Measurements from ENCODE around the gene ADAMTSL2. TPM values are rescaled to one million over a fixed set of nuclear protein-coding genes. Genes with fewer than 3 reads are reported as not detected.
A peak's percentile ranks its signal among the peaks of the same experiment; 100 is the strongest.

ADAMTSL2 gene
- total and polyA plus RNA-seq, 2 of the 13 experiments (the other 11 are each of a cell fraction or from before 2014, with no cell fraction given): 1.9 to 3.8 TPM

DNA sequence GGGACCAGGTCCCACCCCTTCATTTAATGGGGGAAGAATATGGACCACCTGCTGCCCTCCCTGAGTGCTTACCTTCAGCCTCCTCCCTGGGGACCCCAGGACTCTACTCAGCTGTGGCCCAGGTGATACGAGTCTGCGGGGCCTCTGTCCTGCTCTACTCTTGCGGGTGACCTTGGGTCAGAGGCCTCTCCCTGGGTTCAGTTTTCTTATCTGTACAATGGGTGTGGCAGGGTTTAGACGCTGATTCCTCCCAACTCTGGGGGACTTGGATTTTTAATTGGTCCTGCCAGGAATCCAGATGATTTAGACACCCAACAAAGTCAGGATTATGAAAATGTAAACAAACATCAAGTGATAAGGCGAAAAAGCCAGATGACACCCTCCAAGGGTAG, 49.7 kb downstream of the ADAMTSL2 start:
- Histone ChIP-seq H2AFZ (ENCODE audit: low read length) (no peak overlapping the region), H4K20me1 (ENCODE audit: insufficient read depth, low read length) (no peaks in the 10 kb centered on the region), H3K27me3 (ENCODE audit: control insufficient read depth in 1 of 2, insufficient read depth in 2 of 2, low read length in 2 of 2) (peaks cover 24 to 81% of the 10 kb centered on the region in 2 experiments), H3K27ac (ENCODE audit: extremely low read length, insufficient read depth, low read length) (no peak overlapping the region), H3K9ac (ENCODE audit: insufficient read depth, low read depth, low read length) (no peak overlapping the region), H3K4me3 (replicated peaks in 1 of 3; ENCODE audit: insufficient read depth in 1 of 3, low read depth in 2 of 3, low read length in 3 of 3) (no peak overlapping the region), H3K4me2 (ENCODE audit: low read depth, low read length) (no peak overlapping the region), H3K4me1 (ENCODE audit: insufficient read depth, low read length) (no peaks in the 10 kb centered on the region), H3K79me2 (ENCODE audit: insufficient read depth, low read length) (no peaks in the 10 kb centered on the region), H3K9me3 (ENCODE audit: low read length) (no peaks in the 10 kb centered on the region), H3K36me3 (replicated peaks in 1 of 2; ENCODE audit: control insufficient read depth in 1 of 2, insufficient read depth in 2 of 2, low read length in 2 of 2) (no peaks in the 10 kb centered on the region)
- in situ Hi-C loops (cut with HindIII; ENCODE audit: extremely low pct_ligation_motif_present, low pct_unique_long_range_greater_than_20kb): no loop called here
- FAIRE-seq (no peak), ATAC-seq (no peak), DNase-seq (ENCODE audit: low spot score) (no peak)
- 13% methylated on average over 5 of the region's 5 CpGs for WGBS (ENCODE audit: low lambda C conversion rate)
- TF ChIP-seq ZNF629 (CRISPR knock-in tag; conservative IDR thresholded peaks at IDR 0.05) (peak; percentile 78), HNRNPL (IDR thresholded peaks at IDR 0.05; ENCODE audit: low read depth, low read length) (no peak), ZBTB38 (CRISPR knock-in tag; IDR thresholded peaks at IDR 0.05) (no peak)
- ChIA-PET POLR2A (no interaction called here), CTCF (ENCODE audit: low intra/inter-chr PET ratio, low total read pairs) (no interaction called here)
- intact Hi-C loops (cut with micrococcal nuclease; ENCODE audit: unreplicated experiment): no loop called here
- BruUV-seq (replicated peaks): no TSS peak

- WGBS (ENCODE audit: low lambda C conversion rate): 30% methylated on average over 14 of the region's 28 CpGs
- Histone ChIP-seq H3K9ac (ENCODE audit: insufficient read depth, low read depth, low read length) (no peak overlapping the region), H3K4me2 (ENCODE audit: low read depth, low read length) (no peak overlapping the region), H4K20me1 (ENCODE audit: insufficient read depth, low read length) (no peaks in the 10 kb centered on the region), H3K79me2 (ENCODE audit: insufficient read depth, low read length) (no peaks in the 10 kb centered on the region), H3K36me3 (replicated peaks in 1 of 2; ENCODE audit: control insufficient read depth in 1 of 2, insufficient read depth in 2 of 2, low read length in 2 of 2) (no peaks in the 10 kb centered on the region), H3K9me3 (ENCODE audit: low read length) (no peaks in the 10 kb centered on the region), H3K4me3 (replicated peaks in 1 of 3; ENCODE audit: insufficient read depth in 1 of 3, low read depth in 2 of 3, low read length in 3 of 3) (no peak overlapping the region), H3K27ac (ENCODE audit: extremely low read length, insufficient read depth, low read length) (no peak overlapping the region), H2AFZ (ENCODE audit: low read length) (no peak overlapping the region), H3K27me3 (ENCODE audit: control insufficient read depth in 1 of 2, insufficient read depth in 2 of 2, low read length in 2 of 2) (peaks cover 21 to 76% of the 10 kb centered on the region in 2 experiments), H3K4me1 (ENCODE audit: insufficient read depth, low read length) (no peaks in the 10 kb centered on the region)
- CTCF ChIA-PET (ENCODE audit: low intra/inter-chr PET ratio, low total read pairs): no interaction called here
- no peak for DNase-seq (ENCODE audit: low spot score)
- no TSS peak for BruUV-seq (replicated peaks)
- ATAC-seq: no peak
- no peak for FAIRE-seq
- intact Hi-C loops (cut with micrococcal nuclease; ENCODE audit: unreplicated experiment): loop anchor here (5.0 kb wide), 1 partner anchor 142 kb away; no protein-coding TSS in a partner anchor
- no peak for TF ChIP-seq ARID4A (CRISPR knock-in tag; IDR thresholded peaks at IDR 0.05; ENCODE audit: borderline replicate concordance)
- no peak for TF ChIP-seq TBX3 (IDR thresholded peaks at IDR 0.05; ENCODE audit: borderline replicate concordance)
- no peak for TF ChIP-seq HNRNPLL (IDR thresholded peaks at IDR 0.05; ENCODE audit: low read depth, low read length, poor library complexity, severe bottlenecking)
- no peak for TF ChIP-seq ZNF546 (CRISPR knock-in tag; conservative IDR thresholded peaks at IDR 0.05)
- no peak for TF ChIP-seq ZFP82 (CRISPR knock-in tag; IDR thresholded peaks at IDR 0.05; ENCODE audit: borderline replicate concordance)
- no peak for TF ChIP-seq ADNP (CRISPR knock-in tag; IDR thresholded peaks at IDR 0.05)
- TF ChIP-seq POLR2AphosphoS5 (IDR thresholded peaks at IDR 0.05; ENCODE audit: low read depth, low read length): no peak
- TF ChIP-seq, protein P1, sequence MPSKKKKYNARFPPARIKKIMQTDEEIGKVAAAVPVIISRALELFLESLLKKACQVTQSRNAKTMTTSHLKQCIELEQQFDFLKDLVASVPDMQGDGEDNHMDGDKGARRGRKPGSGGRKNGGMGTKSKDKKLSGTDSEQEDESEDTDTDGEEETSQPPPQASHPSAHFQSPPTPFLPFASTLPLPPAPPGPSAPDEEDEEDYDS (CRISPR knock-in tag; IDR thresholded peaks at IDR 0.05): no peak
- no peak for TF ChIP-seq CHD4 (IDR thresholded peaks at IDR 0.05; ENCODE audit: borderline replicate concordance, low read length)
- TF ChIP-seq ZNF30 (CRISPR knock-in tag; IDR thresholded peaks at IDR 0.05): no peak
- in situ Hi-C loops (cut with HindIII; ENCODE audit: extremely low pct_ligation_motif_present, low pct_unique_long_range_greater_than_20kb): no loop called here
- POLR2A ChIA-PET: no interaction called here
Measured at GRCh38 chr9:133584559-133585476, 50.3 kb downstream of the ADAMTSL2 start.
